GM12878 (cell line): ENCODE data around the gene C10orf90. TPM values are rescaled to one million over a fixed set of nuclear protein-coding genes. Genes with fewer than 3 reads are reported as not detected.

Experiments
- ATAC-seq: fragments of 200-7000 bp; cut with Tn5 transposase; 3 replicates; pipeline ENCODE4 v1.9.1; 2020; ENCODE audit warnings: mild to moderate bottlenecking, moderate library complexity
- BruUV-seq: library from RNA; stranded (reverse); fragments of 400-500 nt; replicated peaks from 2 replicates; lab custom pipeline; 2021; lab: Mats Ljungman, UMichigan
- CTCF ChIA-PET: fragments of 300-600 bp; sonication (Branson Sonifier 250); formaldehyde crosslinking; extraction: SDS; loops from one replicate; lab custom pipeline; 2021; ENCODE audit warnings: inconsistent platforms; lab: Yijun Ruan, JAX
- POLR2A ChIA-PET: fragments of 350-600 bp; formaldehyde crosslinking; extraction: SDS; loops from one replicate; lab custom pipeline; 2021; ENCODE audit warnings: inconsistent platforms; lab: Charles Lee
- RAD21 ChIA-PET: fragments of 300-600 bp; sonication (Branson Sonifier 250); formaldehyde crosslinking; loops from one replicate; lab custom pipeline; 2023; ENCODE audit warnings: antibody characterized with exemption; ENCODE audit not compliant: unreplicated experiment; lab: Charles Lee
- SMC1A ChIA-PET: fragments of 300-600 bp; sonication (Branson Sonifier 250); formaldehyde crosslinking; loops from one replicate; lab custom pipeline; 2023; ENCODE audit not compliant: unreplicated experiment, uncharacterized antibody; lab: Charles Lee
- DNase-seq: peaks from one replicate; pipeline ENCODE4 v3.0.0-alpha.2; 2011; ENCODE audit warnings: low read depth, low spot score
- FAIRE-seq: peaks from 3 replicates; lab custom pipeline; 2011; peaks lifted over from hg19 to GRCh38; lab: Jason Lieb, UNC
- H2AFZ ChIP-seq: 2 replicates; pipeline ENCODE4 v1.6.0; 2011; ENCODE audit warnings: low read depth, low read length, control low read depth; ENCODE audit not compliant: control insufficient read depth
- H3K27ac ChIP-seq: 2 replicates; pipeline ENCODE4 v1.5.1; 2011; ENCODE audit warnings: control low read depth; ENCODE audit not compliant: control insufficient read depth, insufficient read depth
- H3K27me3 ChIP-seq, 2 experiments: replicated peaks in 1 of 2; 2 replicates each; pipeline versions ENCODE4 v1.6.0 to v1.6.1; 2011; ENCODE audit warnings: low read length in 1 of 2; ENCODE audit not compliant: control insufficient read depth in 2 of 2, insufficient read depth in 2 of 2
- H3K36me3 ChIP-seq, 2 experiments: 2 replicates each; pipeline ENCODE4 v1.5.1; 2011; ENCODE audit warnings: low read length in 1 of 2; ENCODE audit not compliant: control insufficient read depth in 2 of 2, insufficient read depth in 2 of 2
- H3K4me1 ChIP-seq: 2 replicates; pipeline ENCODE4 v1.6.1; 2011; ENCODE audit warnings: mild to moderate bottlenecking, low read length, moderate library complexity, mixed read lengths; ENCODE audit not compliant: control insufficient read depth, insufficient read depth
- H3K4me2 ChIP-seq: 2 replicates; pipeline ENCODE4 v1.6.0; 2011; ENCODE audit warnings: control low read depth; ENCODE audit not compliant: control insufficient read depth, insufficient read depth
- H3K4me3 ChIP-seq: fragments of 200-600 bp; sonication (generic); 2 replicates; pipeline ENCODE4 v1.5.1; 2016
- H3K79me2 ChIP-seq: 2 replicates; pipeline ENCODE4 v1.6.0; 2011; ENCODE audit warnings: low read length; ENCODE audit not compliant: control insufficient read depth, insufficient read depth
- H3K9ac ChIP-seq: 2 replicates; pipeline ENCODE4 v1.8.0; 2011; ENCODE audit warnings: low read length, control low read depth, mixed read lengths; ENCODE audit not compliant: control insufficient read depth, insufficient read depth
- H3K9me3 ChIP-seq: replicated peaks from 3 replicates; pipeline ENCODE4 v1.5.1; 2011; ENCODE audit warnings: mild to moderate bottlenecking, low read length; ENCODE audit not compliant: control insufficient read depth, insufficient read depth
- H4K20me1 ChIP-seq: 2 replicates; pipeline ENCODE4 v1.6.0; 2011; ENCODE audit not compliant: control insufficient read depth, insufficient read depth
- ATF2 ChIP-seq: IDR thresholded peaks from 2 replicates; pipeline ENCODE4 v1.6.1; 2012; ENCODE audit warnings: low read length, inconsistent platforms
- ATF3 ChIP-seq: IDR thresholded peaks from 2 replicates; pipeline ENCODE4 v1.6.1; 2011; ENCODE audit warnings: low read depth, mild to moderate bottlenecking, low read length, moderate library complexity, borderline replicate concordance; ENCODE audit errors: extremely low read depth
- BRCA1 ChIP-seq: IDR thresholded peaks from 2 replicates; pipeline ENCODE4 v1.6.1; 2011; ENCODE audit warnings: low read depth, low read length, improper control_type of control experiment
- CEBPZ ChIP-seq: fragments of 150-350 bp; IDR thresholded peaks from 2 replicates; pipeline ENCODE4 v1.6.1; 2016; ENCODE audit warnings: low read depth, low read length
- EED ChIP-seq: sonication (generic); IDR thresholded peaks from 2 replicates; pipeline ENCODE4 v1.6.1; 2016; ENCODE audit warnings: antibody characterized with exemption, low read depth
- GABPA ChIP-seq: IDR thresholded peaks from 2 replicates; pipeline ENCODE4 v1.6.1; 2014; ENCODE audit warnings: antibody characterized with exemption, low read depth, mild to moderate bottlenecking, inconsistent platforms
- HDAC6 ChIP-seq: fragments of 200-600 bp; sonication (generic); IDR thresholded peaks from one replicate; pipeline ENCODE4 v1.8.0; 2017; ENCODE audit warnings: antibody characterized with exemption; ENCODE audit not compliant: unreplicated experiment
- IKZF2 ChIP-seq, 2 experiments: fragments of 450-650 bp; IDR thresholded peaks; 2 replicates each; pipeline ENCODE4 v1.6.1; 2017; ENCODE audit warnings: mild to moderate bottlenecking in 2 of 2, moderate library complexity in 2 of 2
- IRF5 ChIP-seq: fragments of 450-650 bp; IDR thresholded peaks from 2 replicates; pipeline ENCODE4 v1.6.1; 2017; ENCODE audit warnings: borderline replicate concordance
- KAT2A ChIP-seq: conservative IDR thresholded peaks from 2 replicates; pipeline ENCODE4 v1.6.1; 2011; ENCODE audit warnings: low read depth, low read length; ENCODE audit not compliant: control insufficient read depth
- MTA2 ChIP-seq: fragments of 450-650 bp; IDR thresholded peaks from 2 replicates; pipeline ENCODE4 v1.6.1; 2016; ENCODE audit warnings: low read depth, mild to moderate bottlenecking, moderate library complexity
- PAX8 ChIP-seq: fragments of 450-650 bp; IDR thresholded peaks from 2 replicates; pipeline ENCODE4 v1.6.1; 2017; ENCODE audit warnings: mild to moderate bottlenecking, moderate library complexity
- SMAD5 ChIP-seq: IDR thresholded peaks from 2 replicates; pipeline ENCODE4 v1.6.1; 2016; ENCODE audit warnings: antibody characterized with exemption, low read depth
- SREBF2 ChIP-seq: IDR thresholded peaks from 2 replicates; pipeline ENCODE4 v1.6.1; 2012; ENCODE audit warnings: mild to moderate bottlenecking, low read length
- TCF3 ChIP-seq: IDR thresholded peaks from 2 replicates; pipeline ENCODE4 v1.6.1; 2012; ENCODE audit warnings: low read depth, mild to moderate bottlenecking, low read length, borderline replicate concordance; ENCODE audit not compliant: insufficient read depth
- YY1 ChIP-seq: IDR thresholded peaks from 2 replicates; pipeline ENCODE4 v1.6.1; 2011; ENCODE audit warnings: low read depth, mild to moderate bottlenecking, low read length
- ZBTB33 ChIP-seq: fragments of 450-650 bp; IDR thresholded peaks from 2 replicates; pipeline ENCODE4 v1.6.1; 2017; ENCODE audit warnings: mild to moderate bottlenecking
- WGBS: methylation state at CpG from one replicate; pipeline ENCODE4 v1.1.6; 2016; ENCODE audit warnings: low lambda C conversion rate; ENCODE audit not compliant: insufficient replicate concordance, insufficient coverage; ENCODE audit errors: missing lambda C conversion rate; 5-methylcytosine and 5-hydroxymethylcytosine counted together
- in situ Hi-C: fragments of 300-500 bp; cut with MboI; formaldehyde crosslinking; loops from 9 replicates; pipeline ENCODE4 v1.14.3; 2018; ENCODE audit warnings: mixed read lengths
- intact Hi-C: fragments of 100-400 bp; cut with micrococcal nuclease; formaldehyde crosslinking; loops from one replicate; pipeline ENCODE4 v1.14.2; 2022; ENCODE audit not compliant: unreplicated experiment
- polyA plus RNA-seq, 11 experiments: library from polyadenylated mRNA; depleted of rRNA in 4 of 11; unstranded in 6 of 11; stranded (reverse) in 5 of 11; fragments of >200 nt; fragmentation: Nextera tagmentation in 4 of 11; fragmentation: Illumina TruSeq in 1 of 11; extraction: Ambion mirVana in 4 of 11; extraction: Trizol in 1 of 11; gene quantifications; 1 replicate in 1 of 11; 2 replicates in 10 of 11; pipeline versions ENCODE4 v1.2.1 to v1.2.3, GENCODE V29; 2011 to 2016; ENCODE audit warnings: inconsistent platforms in 2 of 11, missing spikeins in 2 of 11, low read depth in 1 of 11
- total RNA-seq, 4 experiments: library from RNA; depleted of rRNA in 3 of 4; stranded (reverse); fragments of >200 nt in 3 of 4; fragmentation: Illumina TruSeq in 1 of 4; extraction: Trizol in 1 of 4; gene quantifications; 2 replicates each; pipeline versions ENCODE4 v1.2.1 to v1.2.3, GENCODE V29; 2013 to 2021

The C10orf90 gene
- total and polyA plus RNA-seq, 10 of the 15 experiments (the other 5 are each of a cell fraction or from before 2014, with no cell fraction given) = 0.04 TPM; not detected in 9

- H3K4me3 ChIP-seq = no peak overlapping the region
- BruUV-seq = no TSS peak
- no peaks in the 10 kb centered on the region for H3K36me3 ChIP-seq
- ChIA-PET SMC1A (no interaction called here), CTCF (interaction anchor here (1.6 kb wide), 1 partner anchor 9 kb away, joined by 3 read pairs; no protein-coding TSS in a partner anchor), RAD21 (no interaction called here), POLR2A (no interaction called here)
- DNase-seq (no peak), ATAC-seq (no peak), FAIRE-seq (no peak)
- H3K27me3 ChIP-seq = no peaks in the 10 kb centered on the region
- H3K9me3 ChIP-seq = no peaks in the 10 kb centered on the region
- H3K4me2 ChIP-seq = no peak overlapping the region
- WGBS = 10% methylated on average over 3 of the region's 3 CpGs
- H3K4me1 ChIP-seq = no peaks in the 10 kb centered on the region
- no peaks in the 10 kb centered on the region for H4K20me1 ChIP-seq
- H3K79me2 ChIP-seq = no peaks in the 10 kb centered on the region
- TF ChIP-seq ATF2 (no peak), CEBPZ (no peak), SREBF2 (no peak), SMAD5 (no peak), PAX8 (no peak), YY1 (no peak), EED (no peak), KAT2A (no peak), ZBTB33 (no peak), GABPA (no peak), HDAC6 (no peak), MTA2 (no peak), TCF3 (no peak), ATF3 (no peak), BRCA1 (no peak), IKZF2 (IDR thresholded peaks at IDR 0.05) (no peak), IRF5 (no peak)
- no peak overlapping the region for H3K27ac ChIP-seq
- in situ Hi-C loops = no loop called here
- H3K9ac ChIP-seq = no peak overlapping the region
- intact Hi-C loops = no loop called here
- no peak overlapping the region for H2AFZ ChIP-seq
These were observed 133.8 kb downstream of the C10orf90 start for GRCh38 chr10:126536656-126537055.
